ENCODE data around the gene DAZAP1. TPM values are rescaled to one million over a fixed set of nuclear protein-coding genes. Genes with fewer than 3 reads are reported as not detected.
A peak's percentile ranks its signal among the peaks of the same experiment; 100 is the strongest.
"Not testable (repeated sequence)": the region's sequence is repeated elsewhere in the genome, so short reads cannot be mapped to it uniquely, and the experiment has no call there.

Gene DAZAP1
- total RNA-seq, 1 experiment from 2014 or later = 229 TPM

GRCh38 chr19:1475751-1476437 lies 68.5 kb downstream of the DAZAP1 start:
- Histone ChIP-seq H3K4me1 (ENCODE audit: insufficient read depth, low read length, poor library complexity, severe bottlenecking) (peaks cover 12% of the 10 kb centered on the region), H3K27ac (ENCODE audit: low read depth, low read length, poor library complexity, severe bottlenecking) (no peak overlapping the region), H3K4me3 (ENCODE audit: low read depth, low read length, poor library complexity, severe bottlenecking) (no peak overlapping the region), H3K9me3 (ENCODE audit: low read depth, low read length, poor library complexity, severe bottlenecking) (no peaks in the 10 kb centered on the region), H3K27me3 (replicated peaks; ENCODE audit: insufficient read depth, low read depth, low read length, poor library complexity) (peaks cover 15% of the 10 kb centered on the region), H3K36me3 (ENCODE audit: insufficient read depth, low read length, poor library complexity, severe bottlenecking) (peaks cover 4% of the 10 kb centered on the region)
- POLR2A ChIA-PET (ENCODE audit: low non-redundant PET) = interaction anchor here (0.5 to 0.7 kb wide), 2 partner anchors 32 to 206 kb away, joined by 4 read pairs; no protein-coding TSS in a partner anchor
- intact Hi-C loops (cut with micrococcal nuclease; ENCODE audit: unreplicated experiment) = no loop called here
- BruUV-seq (replicated peaks) = no TSS peak
- CTCF ChIA-PET = no interaction called here
- no peak for TF ChIP-seq EZH2 (IDR thresholded peaks at IDR 0.05; ENCODE audit: borderline replicate concordance, low read depth, low read length, poor library complexity, severe bottlenecking)
- DNase-seq (ENCODE audit: low spot score) = no peak

- CTCF ChIA-PET; H3K4me1 ChIP-seq (ENCODE audit: insufficient read depth, low read length, poor library complexity, severe bottlenecking); H3K27me3 ChIP-seq (replicated peaks; ENCODE audit: insufficient read depth, low read depth, low read length, poor library complexity); H3K9me3 ChIP-seq (ENCODE audit: low read depth, low read length, poor library complexity, severe bottlenecking); BruUV-seq (replicated peaks); POLR2A ChIA-PET (ENCODE audit: low non-redundant PET); intact Hi-C loops (cut with micrococcal nuclease; ENCODE audit: unreplicated experiment); H3K4me3 ChIP-seq (ENCODE audit: low read depth, low read length, poor library complexity, severe bottlenecking); DNase-seq (ENCODE audit: low spot score); H3K36me3 ChIP-seq (ENCODE audit: insufficient read depth, low read length, poor library complexity, severe bottlenecking); H3K27ac ChIP-seq (ENCODE audit: low read depth, low read length, poor library complexity, severe bottlenecking): not testable (repeated sequence)
Measured at GRCh38 chr19:1477056-1477455, 69.7 kb downstream of the DAZAP1 start.

- POLR2A ChIA-PET (ENCODE audit: low non-redundant PET) = no interaction called here
- peaks cover 4% of the 10 kb centered on the region for H3K4me1 ChIP-seq (ENCODE audit: insufficient read depth, low read length, poor library complexity, severe bottlenecking)
- H3K27ac ChIP-seq (ENCODE audit: low read depth, low read length, poor library complexity, severe bottlenecking) = peak within 1 kb of the TSS; percentile 85
- peaks cover 4% of the 10 kb centered on the region for H3K36me3 ChIP-seq (ENCODE audit: insufficient read depth, low read length, poor library complexity, severe bottlenecking)
- no peak for TF ChIP-seq EZH2 (IDR thresholded peaks at IDR 0.05; ENCODE audit: borderline replicate concordance, low read depth, low read length, poor library complexity, severe bottlenecking)
- no peak for TF ChIP-seq CTCF (conservative IDR thresholded peaks at IDR 0.05; ENCODE audit: low read depth, low read length)
- H3K27me3 ChIP-seq (replicated peaks; ENCODE audit: insufficient read depth, low read depth, low read length, poor library complexity) = no peaks in the 10 kb centered on the region
- intact Hi-C loops (cut with micrococcal nuclease; ENCODE audit: unreplicated experiment) = no loop called here
- no TSS peak for BruUV-seq (replicated peaks)
- peak within 1 kb of the TSS; percentile 66 for H3K4me3 ChIP-seq (ENCODE audit: low read depth, low read length, poor library complexity, severe bottlenecking)
- CTCF ChIA-PET = no interaction called here
- peak; percentile 97 for DNase-seq (ENCODE audit: low spot score)
- H3K9me3 ChIP-seq (ENCODE audit: low read depth, low read length, poor library complexity, severe bottlenecking) = no peaks in the 10 kb centered on the region
Measured at GRCh38 chr19:1478934-1479707, 71.7 kb downstream of the DAZAP1 start, which contains the start of gene C19orf25. TSS of gene C19orf25 (minus strand) at chr19:1479215. CDS start at chr19:1478903, 312 bp downstream.

GRCh38 chr19:1481224-1481892 lies 74.0 kb downstream of the DAZAP1 start:
- Histone ChIP-seq H3K4me3 (ENCODE audit: low read depth, low read length, poor library complexity, severe bottlenecking) (no peak overlapping the region), H3K4me1 (ENCODE audit: insufficient read depth, low read length, poor library complexity, severe bottlenecking) (peaks cover 4% of the 10 kb centered on the region), H3K27me3 (replicated peaks; ENCODE audit: insufficient read depth, low read depth, low read length, poor library complexity) (no peaks in the 10 kb centered on the region), H3K36me3 (ENCODE audit: insufficient read depth, low read length, poor library complexity, severe bottlenecking) (peaks cover 4% of the 10 kb centered on the region), H3K9me3 (ENCODE audit: low read depth, low read length, poor library complexity, severe bottlenecking) (no peaks in the 10 kb centered on the region), H3K27ac (ENCODE audit: low read depth, low read length, poor library complexity, severe bottlenecking) (no peak overlapping the region)
- intact Hi-C loops (cut with micrococcal nuclease; ENCODE audit: unreplicated experiment) = no loop called here
- no peak for TF ChIP-seq CTCF (conservative IDR thresholded peaks at IDR 0.05; ENCODE audit: low read depth, low read length)
- no peak for TF ChIP-seq EZH2 (IDR thresholded peaks at IDR 0.05; ENCODE audit: borderline replicate concordance, low read depth, low read length, poor library complexity, severe bottlenecking)
- ChIA-PET POLR2A (ENCODE audit: low non-redundant PET) (no interaction called here), CTCF (no interaction called here)
- no TSS peak for BruUV-seq (replicated peaks)
- DNase-seq (ENCODE audit: low spot score) = no peak
